NT2/D1 (cell line): ENCODE measurements around the gene VAMP7.

Experiments
- DNase-seq: peaks from one replicate; pipeline ENCODE4 v3.0.0-alpha.2; 2011; ENCODE audit warnings: low read depth, low spot score
- H3K27me3 ChIP-seq: 2 replicates; pipeline ENCODE4 v1.6.0; 2011; ENCODE audit warnings: mild to moderate bottlenecking; ENCODE audit not compliant: insufficient read length, insufficient read depth
- H3K36me3 ChIP-seq: 2 replicates; pipeline ENCODE4 v1.6.1; 2011; ENCODE audit warnings: mild to moderate bottlenecking, low read length, mixed read lengths; ENCODE audit not compliant: insufficient read depth, insufficient read length
- H3K4me1 ChIP-seq: 2 replicates; pipeline ENCODE4 v1.5.1; 2011; ENCODE audit not compliant: insufficient read depth, insufficient read length
- H3K4me3 ChIP-seq: 2 replicates; pipeline ENCODE4 v1.5.1; 2011; ENCODE audit warnings: low read depth; ENCODE audit not compliant: insufficient read length
- H3K9ac ChIP-seq: 2 replicates; pipeline ENCODE4 v1.6.0; 2011; ENCODE audit warnings: low read depth; ENCODE audit not compliant: insufficient read length
- H3K9me3 ChIP-seq: 2 replicates; pipeline ENCODE4 v1.5.1; 2011; ENCODE audit warnings: mild to moderate bottlenecking, low read length; ENCODE audit not compliant: insufficient read depth
- SUZ12 ChIP-seq: IDR thresholded peaks from 2 replicates; pipeline ENCODE4 v1.6.1; 2011; ENCODE audit not compliant: insufficient read length, insufficient read depth; ENCODE audit errors: extremely low read depth
- YY1 ChIP-seq: IDR thresholded peaks from 2 replicates; pipeline ENCODE4 v1.6.1; 2011; ENCODE audit not compliant: insufficient read length, insufficient read depth
- ZNF274 ChIP-seq: IDR thresholded peaks from 2 replicates; pipeline ENCODE4 v1.6.1; 2011; ENCODE audit warnings: mild to moderate bottlenecking, low read depth, low read length

VAMP7 gene

GRCh38 chrX:155886409-155886808 is 5.3 kb downstream of the VAMP7 start:
- Histone ChIP-seq H3K9me3 (no peaks in the 10 kb centered on the region), H3K9ac (no peak overlapping the region), H3K36me3 (peaks cover 3% of the 10 kb centered on the region), H3K4me3 (no peak overlapping the region), H3K27me3 (no peaks in the 10 kb centered on the region), H3K4me1 (no peaks in the 10 kb centered on the region)
- TF ChIP-seq YY1: no peak
- DNase-seq: no peak

- H3K4me3 ChIP-seq: no peak overlapping the region
- no peaks in the 10 kb centered on the region for H3K4me1 ChIP-seq
- no peaks in the 10 kb centered on the region for H3K27me3 ChIP-seq
- no peak for DNase-seq
- no peak for TF ChIP-seq ZNF274
- no peak for TF ChIP-seq SUZ12
- TF ChIP-seq YY1: no peak
- H3K9ac ChIP-seq: no peak overlapping the region
- H3K9me3 ChIP-seq: no peaks in the 10 kb centered on the region
- peaks cover 3% of the 10 kb centered on the region for H3K36me3 ChIP-seq
Measured at GRCh38 chrX:155888139-155888538, 7.0 kb downstream of the VAMP7 start.

GRCh38 chrX:155889328-155889727 is 8.2 kb downstream of the VAMP7 start:
- Histone ChIP-seq H3K27me3 (no peaks in the 10 kb centered on the region), H3K9me3 (no peaks in the 10 kb centered on the region), H3K4me1 (no peaks in the 10 kb centered on the region), H3K4me3 (no peak overlapping the region), H3K36me3 (peaks cover 3% of the 10 kb centered on the region), H3K9ac (no peak overlapping the region)
- no peak for DNase-seq
- TF ChIP-seq ZNF274 (no peak), YY1 (no peak), SUZ12 (no peak)

- H3K4me1 ChIP-seq: no peaks in the 10 kb centered on the region
- H3K9ac ChIP-seq: no peak overlapping the region
- no peak for TF ChIP-seq YY1
- no peak for TF ChIP-seq ZNF274
- TF ChIP-seq SUZ12: no peak
- H3K36me3 ChIP-seq: peaks cover 6% of the 10 kb centered on the region
- no peaks in the 10 kb centered on the region for H3K9me3 ChIP-seq
- no peak for DNase-seq
- no peaks in the 10 kb centered on the region for H3K27me3 ChIP-seq
- no peak overlapping the region for H3K4me3 ChIP-seq
Measured at GRCh38 chrX:155891446-155892210, 10.5 kb downstream of the VAMP7 start.

- DNase-seq: no peak
- Histone ChIP-seq H3K4me1 (no peaks in the 10 kb centered on the region), H3K4me3 (no peak overlapping the region), H3K9me3 (no peaks in the 10 kb centered on the region), H3K9ac (no peak overlapping the region), H3K36me3 (peaks cover 6% of the 10 kb centered on the region), H3K27me3 (no peaks in the 10 kb centered on the region)
- no peak for TF ChIP-seq SUZ12
- TF ChIP-seq YY1: no peak
- TF ChIP-seq ZNF274: no peak
Measured at GRCh38 chrX:155893521-155893920, 12.4 kb downstream of the VAMP7 start.

GRCh38 chrX:155896512-155896911 is 15.4 kb downstream of the VAMP7 start:
- Histone ChIP-seq H3K4me3 (no peak overlapping the region), H3K27me3 (no peaks in the 10 kb centered on the region), H3K4me1 (no peaks in the 10 kb centered on the region), H3K9me3 (no peaks in the 10 kb centered on the region), H3K36me3 (peaks cover 7% of the 10 kb centered on the region), H3K9ac (no peak overlapping the region)
- TF ChIP-seq YY1: no peak
- no peak for TF ChIP-seq ZNF274
- no peak for DNase-seq

- no peak for DNase-seq
- H3K4me3 ChIP-seq: no peak overlapping the region
- H3K4me1 ChIP-seq: no peaks in the 10 kb centered on the region
- TF ChIP-seq SUZ12: no peak
- no peaks in the 10 kb centered on the region for H3K9me3 ChIP-seq
- no peak overlapping the region for H3K9ac ChIP-seq
- no peaks in the 10 kb centered on the region for H3K27me3 ChIP-seq
- peaks cover 7% of the 10 kb centered on the region for H3K36me3 ChIP-seq
Measured at GRCh38 chrX:155899366-155899765, 18.2 kb downstream of the VAMP7 start.
